HT1080 (cell line): ENCODE measurements around the gene SAP30BP. TPM values are rescaled to one million over a fixed set of nuclear protein-coding genes. Genes with fewer than 3 reads are reported as not detected.

Experiments used
- DNase-seq: peaks from one replicate; pipeline ENCODE4 v3.0.0-alpha.2; 2015; ENCODE audit warnings: low read depth
- polyA plus RNA-seq, 2 experiments: library from polyadenylated mRNA; depleted of rRNA; stranded (reverse); fragments of >200 nt; gene quantifications; 2 replicates each; pipeline ENCODE4 v1.2.3, GENCODE V29; 2015
- total RNA-seq: library from RNA; depleted of rRNA; stranded (reverse); fragments of >200 nt; shearing (Covaris generic); gene quantifications from 2 replicates; pipeline ENCODE4 v1.2.3, GENCODE V29; 2014; rRNA removed

SAP30BP gene
- 60.8 and 65.4 TPM in 2 replicates for total RNA-seq
- polyA plus RNA-seq (2015; cell fraction: cytosol; rRNA removed) = 44.2 and 47.1 TPM in 2 replicates
- polyA plus RNA-seq (2015; cell fraction: nucleus; rRNA removed) = 122 and 138 TPM in 2 replicates

DNA sequence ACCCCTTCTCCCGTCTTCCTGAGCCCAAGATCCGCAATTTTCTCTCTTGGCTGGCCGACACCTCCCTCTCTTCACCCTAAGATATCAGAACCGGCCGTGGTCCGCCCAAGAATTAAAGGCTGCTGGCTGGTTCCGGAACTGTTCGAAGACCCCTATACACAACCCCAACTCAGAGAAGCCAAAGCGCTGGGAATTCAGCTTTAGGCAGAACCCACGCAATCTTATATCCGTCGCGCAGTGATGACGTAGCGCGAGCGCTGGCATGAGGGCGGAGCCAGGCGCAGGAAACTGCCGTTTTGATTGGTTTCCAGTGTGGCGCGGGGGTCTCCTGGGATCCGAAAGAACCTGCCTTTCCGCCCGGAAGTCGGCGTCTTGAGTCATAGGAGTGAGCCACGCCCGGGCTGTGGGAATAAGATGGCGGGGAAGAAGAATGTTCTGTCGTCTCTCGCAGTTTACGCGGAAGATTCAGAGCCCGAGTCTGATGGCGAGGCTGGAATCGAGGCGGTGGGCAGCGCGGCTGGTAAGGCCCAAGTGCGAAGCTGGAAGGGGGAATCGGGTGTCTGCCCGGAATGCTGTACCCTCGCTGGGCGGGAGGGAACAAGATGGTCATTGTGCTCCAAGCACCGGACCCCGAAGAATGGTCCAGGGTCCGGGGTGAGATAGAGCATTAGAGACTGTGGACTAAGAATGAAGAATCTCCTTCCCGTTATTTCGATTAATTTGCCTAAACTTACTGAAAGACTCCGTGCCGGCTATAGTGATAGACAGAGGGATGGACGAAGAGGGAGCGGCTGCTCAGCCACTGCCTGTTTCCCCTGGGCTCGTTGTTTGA, at the start of gene SAP30BP, which contains the start of gene RECQL5:
TSS of gene SAP30BP (plus strand) at position 380 of the 832 bp plus-strand sequence. CDS start at position 415, 35 bp downstream.
TSS of gene RECQL5 (minus strand) at position 196 of the 832 bp plus-strand sequence. CDS start 597 bp downstream, outside the sequence.
- DNase-seq = peak; percentile 96

DNA sequence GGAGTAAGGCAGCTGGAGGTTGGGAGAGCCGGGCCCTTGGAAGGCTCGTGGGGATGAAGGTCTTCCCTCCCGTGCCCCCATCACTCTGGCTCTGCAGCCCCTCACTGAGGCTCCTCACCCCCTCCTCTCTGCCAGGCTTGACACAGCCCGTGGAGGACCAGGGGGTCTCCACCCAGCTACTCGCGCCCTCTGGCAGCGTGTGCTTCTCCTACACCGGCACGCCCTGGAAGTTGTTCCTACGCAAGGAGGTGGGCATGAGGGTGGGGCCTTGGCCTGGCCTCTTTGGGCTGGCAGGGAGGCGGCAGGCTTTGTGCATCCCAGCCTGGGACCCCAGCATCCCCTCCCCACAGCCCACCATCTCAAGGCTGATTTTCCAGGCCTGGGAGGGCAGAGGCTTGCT, 49.5 kb upstream of the SAP30BP start:
- DNase-seq = no peak

DNA sequence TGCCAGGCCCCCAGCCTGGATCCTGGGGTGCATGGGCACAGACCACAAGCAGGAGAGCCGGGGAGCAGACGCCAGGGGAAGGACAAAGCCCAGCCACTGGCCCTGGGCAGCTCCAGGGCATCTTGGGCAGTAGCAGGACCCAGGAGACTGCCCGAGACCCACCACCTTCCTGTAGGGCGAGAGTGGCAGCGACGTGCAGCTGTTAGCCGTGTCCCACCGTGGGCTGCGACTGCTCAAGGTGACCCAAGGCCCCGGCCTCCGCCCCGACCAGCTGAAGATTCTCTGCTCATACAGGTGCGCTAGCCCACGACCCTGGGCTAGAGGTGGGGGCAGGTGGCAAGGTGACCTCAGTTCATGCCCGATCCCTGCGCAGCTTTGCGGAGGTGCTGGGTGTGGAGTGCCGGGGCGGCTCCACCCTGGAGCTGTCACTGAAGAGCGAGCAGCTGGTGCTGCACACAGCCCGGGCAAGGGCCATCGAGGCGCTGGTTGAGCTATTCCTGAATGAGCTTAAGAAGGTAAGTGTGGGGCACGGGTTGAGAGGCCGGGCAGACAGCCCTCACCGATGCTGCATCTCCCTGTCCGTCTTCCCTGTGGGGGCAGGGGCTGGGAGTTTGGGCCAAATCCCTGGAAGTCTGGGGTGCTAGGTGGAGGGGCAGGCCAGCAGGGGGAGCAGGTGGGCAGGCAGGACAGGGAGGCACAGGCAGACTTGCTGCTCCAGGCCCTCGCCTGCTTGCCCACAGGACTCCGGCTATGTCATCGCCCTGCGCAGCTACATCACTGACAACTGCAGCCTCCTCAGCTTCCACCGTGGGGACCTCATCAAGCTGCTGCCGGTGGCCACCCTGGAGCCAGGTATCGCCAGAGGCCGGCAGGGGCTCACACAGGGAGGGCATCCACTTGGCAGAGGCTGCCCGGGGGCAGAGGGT, 47.4 kb upstream of the SAP30BP start:
- peak; percentile 74 for DNase-seq

DNA sequence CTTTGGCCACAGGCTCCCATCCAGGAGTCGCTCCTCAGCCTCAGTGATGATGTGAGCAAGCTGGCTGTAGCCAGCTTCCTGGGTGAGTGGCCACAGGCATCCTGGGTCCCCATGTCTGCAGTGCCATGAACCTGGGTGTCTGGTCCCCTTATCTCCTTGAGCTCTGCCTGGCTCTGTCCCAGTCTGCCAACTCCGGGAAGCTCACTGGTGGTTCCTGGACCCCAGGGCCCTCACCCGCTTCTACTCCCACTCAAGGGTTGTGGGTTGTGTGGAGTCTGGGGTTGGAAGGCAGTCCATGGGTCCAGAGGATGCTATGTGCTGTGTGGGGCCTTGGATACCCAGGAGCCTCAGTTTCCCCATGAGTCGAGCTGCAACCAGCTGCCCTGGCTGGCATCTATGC, 45.6 kb upstream of the SAP30BP start:
- DNase-seq = no peak

DNA sequence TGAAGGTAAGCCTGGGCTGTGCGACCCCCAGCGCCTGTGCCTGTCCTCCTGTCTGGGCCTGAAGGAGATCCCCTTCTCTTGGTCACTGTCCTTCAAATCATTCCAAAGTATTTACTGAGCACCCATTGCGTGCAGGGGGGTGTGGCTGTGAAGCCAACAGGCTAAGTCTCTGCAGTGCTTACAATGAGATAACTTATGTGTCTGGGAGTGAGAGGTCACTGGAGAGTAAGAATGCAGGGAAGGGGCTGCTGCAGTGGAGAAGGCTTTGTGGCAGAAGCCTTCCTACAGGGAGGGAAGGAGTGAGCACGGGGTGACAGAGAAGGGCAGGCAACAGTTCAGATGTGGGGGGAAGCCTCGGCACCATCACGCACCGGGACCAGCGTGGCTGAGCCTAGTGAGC, 45.1 kb upstream of the SAP30BP start:
- DNase-seq = no peak

DNA sequence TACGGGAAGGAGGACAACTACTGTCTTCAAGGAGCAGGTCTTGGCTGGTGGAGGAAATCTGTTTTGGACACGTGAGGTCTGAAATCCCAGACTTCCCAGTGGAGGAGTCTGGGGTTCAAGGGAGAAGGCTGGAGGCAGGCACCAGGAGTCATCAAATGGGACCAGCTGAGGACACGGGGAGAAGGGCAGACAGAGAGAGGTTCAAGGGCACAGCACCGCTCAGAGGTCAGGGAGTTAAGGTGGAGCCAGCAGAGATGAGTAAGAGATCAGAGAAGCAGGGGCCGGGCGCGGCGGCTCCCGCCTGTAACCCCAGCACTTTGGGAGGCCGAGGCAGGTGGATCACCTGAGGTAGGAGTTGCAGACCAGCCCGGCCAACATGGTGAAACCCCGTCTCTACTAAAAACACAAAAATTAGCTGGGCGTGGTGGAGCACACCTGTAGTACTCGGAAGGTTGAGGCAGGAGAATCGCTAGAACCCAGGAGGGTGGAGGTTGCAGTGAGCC, 44.3 kb upstream of the SAP30BP start:
- no peak for DNase-seq

DNA sequence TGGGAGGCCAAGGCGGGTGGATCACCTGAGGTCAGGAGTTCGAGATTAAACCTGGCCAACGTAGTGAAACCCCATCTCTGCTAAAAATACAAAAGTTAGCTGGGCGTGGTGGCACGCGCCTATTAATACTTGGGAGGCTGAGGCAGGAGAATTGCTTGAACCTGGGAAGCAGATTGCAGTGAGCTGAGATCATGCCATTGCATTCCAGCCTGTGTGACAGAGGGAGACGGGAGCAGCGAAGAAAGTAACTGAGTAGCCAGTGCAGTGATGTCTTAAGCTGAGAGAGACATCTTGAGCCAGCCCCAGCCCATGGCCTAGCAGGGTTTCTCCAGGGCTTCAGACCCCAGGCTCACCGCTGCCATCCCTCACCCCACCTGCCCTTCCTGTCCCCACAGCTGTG, 43.8 kb upstream of the SAP30BP start:
- DNase-seq = no peak

DNA sequence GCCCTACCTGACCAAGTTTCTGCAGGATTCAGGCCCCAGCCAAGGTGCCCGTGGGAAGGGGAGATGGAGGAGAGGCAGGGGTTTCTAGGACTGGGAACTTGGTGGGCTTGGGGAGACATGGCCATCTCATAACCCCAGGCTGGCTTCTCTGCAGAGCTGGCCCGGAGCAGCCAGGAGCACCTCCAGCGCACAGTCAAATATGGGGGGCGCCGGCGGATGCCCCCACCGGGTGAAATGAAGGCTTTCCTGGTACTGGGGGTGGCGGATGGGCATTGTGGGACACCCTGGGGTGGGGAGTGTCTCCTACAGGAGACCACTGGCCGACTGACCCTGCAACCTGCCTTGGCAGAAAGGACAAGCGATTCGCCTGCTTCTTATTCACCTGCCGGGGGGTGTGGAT, 43.1 kb upstream of the SAP30BP start:
- DNase-seq = no peak

DNA sequence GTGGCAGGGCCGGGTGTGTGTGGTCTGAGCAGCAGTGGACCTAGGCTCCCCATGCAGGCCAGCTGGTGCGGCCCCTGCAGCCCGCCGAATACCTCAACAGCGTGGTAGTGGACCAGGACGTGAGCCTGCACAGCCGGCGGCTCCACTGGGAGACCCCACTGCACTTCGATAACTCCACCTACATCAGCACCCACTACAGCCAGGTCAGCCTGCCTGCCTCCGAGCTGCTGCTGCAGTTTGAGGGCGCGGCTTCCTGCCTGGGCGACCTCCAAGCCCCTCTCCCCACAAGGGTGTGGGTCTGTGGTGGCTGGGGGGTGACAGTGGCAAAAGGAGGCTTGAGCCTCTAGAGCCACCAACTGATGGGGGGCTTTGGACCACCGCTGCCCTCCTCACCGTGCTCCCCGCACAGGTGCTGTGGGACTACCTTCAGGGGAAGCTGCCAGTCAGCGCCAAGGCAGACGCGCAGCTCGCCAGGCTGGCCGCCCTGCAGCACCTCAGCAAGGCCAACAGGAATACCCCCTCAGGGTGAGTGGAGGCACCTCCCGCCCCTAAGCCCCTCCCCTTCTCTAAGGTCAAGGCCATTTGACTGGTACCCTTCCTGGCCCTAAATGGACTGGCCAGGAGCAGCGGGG, 42.3 kb upstream of the SAP30BP start:
- DNase-seq = no peak

DNA sequence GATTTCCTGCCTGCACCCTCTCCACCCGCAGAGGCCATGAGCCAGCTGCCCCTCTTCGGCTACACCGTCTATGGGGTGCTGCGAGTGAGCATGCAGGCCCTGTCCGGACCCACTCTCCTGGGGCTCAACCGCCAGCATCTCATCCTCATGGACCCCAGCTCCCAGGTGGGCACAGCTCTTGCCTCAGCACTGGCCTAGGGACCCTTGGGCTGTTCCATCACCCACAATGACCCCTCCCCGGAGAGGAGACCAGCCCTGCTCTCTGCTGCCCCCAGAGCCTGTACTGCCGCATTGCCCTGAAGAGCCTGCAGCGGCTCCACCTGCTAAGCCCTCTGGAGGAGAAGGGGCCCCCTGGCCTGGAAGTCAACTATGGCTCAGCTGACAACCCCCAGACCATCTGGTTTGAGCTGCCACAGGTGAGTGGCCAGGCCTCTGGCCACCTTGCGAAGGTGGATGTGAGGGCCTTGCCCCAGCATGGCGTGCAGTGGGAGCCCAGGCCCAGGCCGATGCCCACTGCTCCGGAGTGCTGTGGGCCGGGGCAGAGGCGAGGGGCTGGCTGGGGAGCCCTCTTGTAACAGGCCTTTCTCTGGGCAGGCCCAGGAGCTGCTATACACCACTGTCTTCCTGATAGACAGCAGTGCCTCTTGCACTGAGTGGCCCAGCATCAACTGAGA, 41.2 kb upstream of the SAP30BP start:
- DNase-seq = no peak

DNA sequence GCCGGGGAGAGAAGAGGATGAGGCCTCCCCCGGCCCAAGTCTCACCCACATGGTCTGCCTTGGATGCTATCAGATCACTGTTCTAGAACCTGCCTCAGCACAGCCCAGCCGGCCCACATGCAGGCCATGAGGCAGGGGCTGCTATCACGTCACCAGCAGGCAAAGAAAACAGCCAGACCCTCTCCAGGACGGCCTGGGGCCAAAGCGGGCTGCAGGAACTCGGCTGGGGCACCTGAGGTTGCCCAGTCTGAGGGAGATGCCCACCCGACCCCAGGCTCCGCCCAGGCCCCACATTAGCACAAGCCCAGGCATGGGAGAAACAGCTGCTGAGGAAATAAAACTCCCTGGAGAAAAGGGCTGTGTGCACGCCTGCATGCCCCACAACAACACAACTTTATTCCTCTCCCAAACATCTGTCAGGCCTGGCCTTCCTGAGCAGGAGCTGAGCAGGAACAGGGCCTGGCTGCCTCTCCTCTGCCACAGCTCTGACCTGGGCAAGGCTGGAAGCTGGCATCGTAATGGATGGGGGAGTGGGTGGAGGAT, 40.6 kb upstream of the SAP30BP start:
- no peak for DNase-seq

DNA sequence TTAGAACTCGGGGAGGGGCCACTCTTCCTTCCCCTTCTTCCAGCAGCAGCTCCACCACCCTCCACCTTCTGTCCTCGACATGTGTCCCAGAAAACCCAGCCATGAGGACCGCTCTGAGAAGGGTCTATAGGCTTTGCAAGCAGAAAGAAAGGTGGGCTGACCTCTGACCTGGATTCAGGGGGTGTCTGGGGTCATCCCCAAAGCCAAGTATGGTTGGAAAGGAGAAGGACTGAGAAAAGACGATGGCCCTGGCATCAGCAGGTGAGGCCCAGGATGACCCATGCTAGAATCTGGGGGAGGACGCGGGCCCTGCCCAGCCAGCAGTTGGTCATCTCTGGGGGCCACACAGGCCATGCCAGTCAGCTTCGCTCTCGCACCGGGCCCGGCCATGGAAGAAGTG, 40.0 kb upstream of the SAP30BP start:
- no peak for DNase-seq

DNA sequence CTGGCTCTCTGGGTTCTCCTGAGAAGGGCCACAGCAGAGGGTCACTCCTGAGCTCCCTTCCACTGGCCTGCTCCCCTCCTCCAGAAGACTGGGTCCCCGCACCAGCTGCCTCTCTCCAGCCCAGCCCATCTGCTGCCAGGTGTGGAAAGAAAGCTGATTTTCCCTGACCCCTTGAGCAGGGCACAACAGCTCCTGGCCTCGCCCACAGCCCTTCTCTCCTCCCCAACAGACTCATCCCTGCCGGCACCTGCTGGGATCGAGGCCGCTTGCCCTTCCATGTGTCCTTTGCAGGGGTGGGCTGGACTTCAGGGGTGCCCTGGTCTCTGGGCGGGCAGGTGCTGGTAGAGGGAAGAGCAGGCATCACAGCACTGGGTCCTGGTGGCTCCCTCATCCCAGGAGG, 38.7 kb upstream of the SAP30BP start:
- DNase-seq = no peak

DNA sequence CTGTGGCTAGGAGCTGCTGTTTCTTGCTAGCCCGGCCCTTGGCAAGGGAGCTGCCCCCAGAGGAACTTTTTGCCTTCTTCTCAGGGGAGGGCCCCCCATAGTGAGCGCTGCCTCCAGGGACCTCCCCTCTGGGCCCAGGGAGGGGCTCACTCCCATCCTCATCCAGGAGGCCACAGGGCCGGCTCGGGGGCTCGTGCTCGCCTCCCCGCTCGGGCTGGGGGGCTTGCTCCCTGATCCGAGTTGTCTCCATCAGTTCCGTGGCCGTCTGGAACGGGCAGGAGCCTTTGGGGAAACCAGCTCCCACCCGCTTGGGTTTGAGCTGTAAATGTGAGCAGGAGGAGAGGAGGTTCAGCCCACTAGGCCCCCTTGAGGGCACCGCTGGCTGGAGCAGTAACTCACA, 38.0 kb upstream of the SAP30BP start:
- no peak for DNase-seq

DNA sequence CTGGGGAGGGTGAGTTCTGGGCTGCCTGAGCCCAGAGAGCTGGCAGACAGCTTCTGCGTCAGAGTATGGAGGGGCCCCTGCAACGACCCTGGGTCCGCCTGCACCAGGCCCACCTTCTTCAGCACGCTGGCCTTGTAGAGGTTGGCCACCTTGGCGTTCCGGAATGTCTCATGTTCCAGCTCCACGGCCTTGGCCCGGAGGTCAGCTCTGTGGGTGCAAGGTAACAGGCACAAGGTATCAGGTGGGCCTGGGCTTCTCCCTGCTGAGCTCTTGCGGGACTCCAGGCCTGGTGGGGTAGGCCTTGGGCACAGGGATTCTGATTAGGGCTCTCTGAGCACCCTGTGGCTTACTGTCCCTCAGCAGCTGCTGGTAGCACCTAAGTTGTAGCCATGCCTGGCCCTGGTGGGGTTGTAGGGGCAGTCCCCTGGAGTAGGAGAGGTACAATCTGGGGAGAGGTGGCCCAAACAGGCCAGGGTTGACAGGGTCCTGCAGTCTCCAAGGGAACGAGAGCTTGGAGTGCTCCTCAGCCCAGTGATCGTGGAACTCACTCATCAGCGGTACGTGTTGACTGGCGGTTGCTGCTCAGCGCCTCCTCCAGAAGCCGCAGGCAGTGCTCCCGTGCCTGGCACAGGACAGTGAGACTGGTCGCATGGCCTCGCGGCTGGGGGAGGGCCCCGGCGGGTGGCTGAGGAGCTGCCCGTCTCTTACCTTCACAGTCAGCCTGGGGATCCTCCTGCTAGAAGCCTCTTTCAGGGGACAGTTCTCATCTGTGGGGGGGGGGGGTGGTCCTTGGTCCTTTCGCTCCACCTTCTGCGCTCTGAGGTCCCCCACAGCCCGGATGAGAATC, 36.8 kb upstream of the SAP30BP start:
- DNase-seq = no peak

DNA sequence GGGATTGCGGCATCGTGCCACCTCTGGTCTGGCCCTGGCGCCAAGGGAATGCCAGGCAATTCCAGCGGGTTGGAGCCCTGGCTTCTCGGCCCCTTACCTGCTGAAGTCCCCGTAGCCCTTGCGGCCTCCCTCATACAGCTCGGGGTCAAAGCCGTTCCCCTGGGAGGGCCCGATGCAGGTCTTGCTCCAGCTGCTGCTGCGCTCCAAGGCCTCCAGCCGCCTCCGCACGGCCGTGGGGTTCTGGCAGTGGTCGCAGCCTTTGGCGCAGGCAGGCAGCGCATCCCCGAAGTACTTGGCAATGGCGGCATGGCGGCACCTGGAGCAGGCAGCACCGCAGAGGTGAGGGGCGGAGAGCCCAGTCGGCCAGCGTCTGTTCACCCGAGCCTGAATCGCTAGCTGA, 35.8 kb upstream of the SAP30BP start:
- DNase-seq = no peak

DNA sequence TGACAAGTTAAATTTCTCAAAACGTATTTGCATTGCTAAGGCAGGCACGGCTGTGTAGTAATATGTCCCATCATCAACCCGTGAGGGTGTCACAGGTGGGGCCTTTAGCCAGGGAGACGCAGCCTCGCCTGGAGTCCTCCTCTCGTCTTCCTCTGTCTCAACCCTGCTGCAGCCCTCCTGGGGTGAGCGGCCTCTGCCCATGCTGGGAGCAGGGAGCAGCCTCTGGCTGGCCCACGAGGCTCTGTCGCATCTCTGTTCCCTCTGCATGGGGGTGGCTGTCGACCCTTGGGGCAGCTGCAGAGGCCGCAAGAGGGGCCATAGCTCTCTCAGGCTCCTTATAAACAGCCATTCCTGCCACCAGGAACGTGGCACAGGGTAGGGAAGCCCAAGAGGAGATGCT, 34.7 kb upstream of the SAP30BP start:
- DNase-seq = no peak

DNA sequence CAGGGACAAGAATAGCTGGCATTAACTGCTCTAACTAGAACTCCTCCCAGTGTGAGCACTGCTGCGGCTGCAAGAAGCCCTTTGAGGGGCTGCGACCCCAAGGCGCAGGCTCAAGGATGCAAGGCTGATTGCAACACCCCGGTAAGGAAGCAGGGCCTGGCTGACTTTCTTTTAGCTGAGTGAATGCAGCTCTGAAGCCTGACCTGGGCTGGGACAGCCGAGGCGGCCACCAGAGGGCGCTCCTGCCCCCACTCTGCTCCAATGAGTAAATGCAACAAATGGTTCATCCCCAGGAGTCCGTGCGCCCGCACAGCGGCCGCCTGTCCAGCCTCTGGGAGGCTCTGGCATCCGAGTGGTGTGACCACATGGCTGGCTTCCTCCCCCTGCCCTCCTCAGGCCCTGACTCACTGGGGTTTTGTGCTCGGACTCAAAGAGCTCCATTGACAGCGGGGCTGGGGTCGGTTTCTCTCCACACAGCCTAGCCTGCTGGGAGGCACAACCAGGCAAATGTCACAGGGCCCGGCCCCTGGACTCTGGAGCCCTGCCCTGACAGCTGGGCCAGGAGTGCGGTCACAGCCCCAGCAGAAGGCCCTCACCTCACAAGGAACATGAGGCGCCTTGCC, 34.2 kb upstream of the SAP30BP start, which contains the start of gene SMIM5:
TSS of gene SMIM5 (plus strand) at position 572 of the 623 bp plus-strand sequence. CDS start 6,768 bp downstream, outside the sequence.
- DNase-seq = peak; percentile 82
